HG02981 (cell line): ENCODE data around the gene MORN3.

Experiments used
- ATAC-seq: cut with Tn5 transposase; IDR thresholded peaks from one replicate; pipeline ENCODE4 v1.9.1; 2021; ENCODE audit warnings: mild to moderate bottlenecking, moderate library complexity; ENCODE audit not compliant: unreplicated experiment

MORN3 gene

GRCh38 chr12:121608301-121608700 lies 61.2 kb downstream of the MORN3 start:
- no peak for ATAC-seq

DNA sequence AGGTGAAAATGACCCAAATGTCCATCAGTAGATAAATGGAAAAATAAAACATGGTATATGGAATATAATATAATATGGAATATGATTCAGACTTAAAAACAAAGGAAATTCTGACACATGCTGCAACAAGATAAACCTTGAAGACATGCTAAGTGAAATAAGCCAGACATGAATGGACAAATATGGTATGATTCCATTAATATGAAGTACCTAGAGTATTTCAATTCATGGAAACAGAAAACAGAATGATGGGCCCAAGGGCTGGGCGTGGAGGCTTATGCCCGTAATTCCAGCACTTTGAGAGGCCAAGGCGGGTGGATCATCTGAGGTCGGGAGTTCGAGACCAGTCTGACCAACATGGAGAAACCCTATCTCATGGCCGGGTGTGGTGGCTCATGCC lies 65.9 kb downstream of the MORN3 start:
- ATAC-seq, result no peak

DNA sequence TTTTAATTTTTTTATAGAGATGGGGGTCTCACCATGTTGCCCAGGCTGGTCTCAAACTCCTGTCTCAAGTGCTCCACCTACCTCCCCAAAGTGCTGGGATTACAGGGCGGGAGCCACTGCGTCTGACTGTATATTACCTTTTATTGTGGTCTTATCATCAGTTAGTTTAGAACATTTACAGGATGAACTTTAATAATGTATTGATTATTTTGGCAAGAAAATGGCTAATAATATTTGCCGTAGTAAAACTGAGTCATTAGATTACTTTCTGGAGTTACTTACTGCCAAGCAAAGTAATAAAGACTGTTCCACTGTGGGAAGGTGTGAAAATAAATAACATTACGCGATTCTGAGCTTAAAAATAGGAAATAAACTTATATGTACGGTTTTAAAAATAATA lies 66.7 kb downstream of the MORN3 start:
- ATAC-seq, result no peak

- no peak for ATAC-seq
These were observed 68.6 kb downstream of the MORN3 start for GRCh38 chr12:121600702-121601336.
